ENCODE measurements around the gene CD47. TPM values are rescaled to one million over a fixed set of nuclear protein-coding genes. Genes with fewer than 3 reads are reported as not detected.

Gene CD47
- polyA plus RNA-seq (2012; rRNA removed) = 19.6 and 20.0 TPM in 2 replicates
- polyA plus RNA-seq (2012; cell fraction: cytosol; rRNA removed) = 27.8 and 35.8 TPM in 2 replicates
- 11.7 and 24.3 TPM in 2 replicates for polyA plus RNA-seq (2012; cell fraction: nucleus; rRNA removed)

GRCh38 chr3:108090701-108091497, at the start of gene CD47:
Gene CD47 (minus strand): TSS chr3:108091031. CDS start chr3:108090908, 123 bp downstream.
- Histone ChIP-seq H3K4me1 (ENCODE audit: control insufficient read depth in 1 of 2, insufficient read depth in 2 of 2, low read depth in 1 of 2, low read length in 1 of 2) (peaks cover 0 to 18% of the 10 kb centered on the region in 2 experiments; a peak in 2 of 4 replicates), H3K27me3 (ENCODE audit: insufficient read depth) (no peaks in the 10 kb centered on the region), H4K20me1 (ENCODE audit: insufficient read depth) (no peaks in the 10 kb centered on the region), H3K9ac (peak within 1 kb of the TSS; percentile 78), H3K9me2 (no peaks in the 10 kb centered on the region), H3K27ac (ENCODE audit: low read depth in 2 of 2, low read length in 1 of 2) (peak within 1 kb of the TSS; percentile 43 to 77), H3K9me3 (no peaks in the 10 kb centered on the region), H3K36me3 (replicated peaks in 1 of 2; ENCODE audit: control insufficient read depth in 1 of 2, insufficient read depth in 2 of 2, low read length in 1 of 2) (no peaks in the 10 kb centered on the region), H2AFZ (ENCODE audit: low read depth) (peak within 1 kb of the TSS; percentile 88), H3K4me2 (peak within 1 kb of the TSS; percentile 89), H3K79me2 (ENCODE audit: insufficient read depth) (peaks cover 44% of the 10 kb centered on the region), H3F3A (replicated peaks; ENCODE audit: insufficient read depth) (no peaks in the 10 kb centered on the region), H3K4me3 (ENCODE audit: low read depth in 2 of 2, low read length in 1 of 2) (peak within 1 kb of the TSS; percentile 75 to 91)
- ChIA-PET POLR2A (no interaction called here), CTCF (interaction anchor here (1.2 to 1.4 kb wide), 2 partner anchors 152 to 314 kb away, joined by 3 read pairs; no protein-coding TSS in a partner anchor)
- no peak for TF ChIP-seq USF1 (IDR thresholded peaks at IDR 0.05; ENCODE audit: borderline replicate concordance, low read depth)
- peak; percentile 74 for TF ChIP-seq NRF1 (IDR thresholded peaks at IDR 0.05; ENCODE audit: low read depth, low read length)
- TF ChIP-seq MAX (IDR thresholded peaks at IDR 0.05; ENCODE audit: low read depth) = peak; percentile 60; the same call in 1 of the 2 replicates
- no peak for TF ChIP-seq TAF1 (IDR thresholded peaks at IDR 0.05; ENCODE audit: borderline replicate concordance, low read depth, low read length)
- peak; percentile 13; the same call in 1 of the 2 replicates for TF ChIP-seq SIN3A (IDR thresholded peaks at IDR 0.05; ENCODE audit: borderline replicate concordance, low read depth, low read length)
- peak; percentile 65 for TF ChIP-seq MXI1 (IDR thresholded peaks at IDR 0.05; ENCODE audit: low read depth, low read length)
- TF ChIP-seq USF2 (IDR thresholded peaks at IDR 0.05; ENCODE audit: borderline replicate concordance, low read depth, low read length) = no peak
- no peak for TF ChIP-seq CHD2 (IDR thresholded peaks at IDR 0.05; ENCODE audit: low read length, partially characterized antibody)
- no peak for TF ChIP-seq MEF2A (IDR thresholded peaks at IDR 0.05; ENCODE audit: borderline replicate concordance, low read depth)
- TF ChIP-seq POLR2AphosphoS5 (IDR thresholded peaks at IDR 0.05; ENCODE audit: low read depth, low read length) = peak; percentile 65; the same call in 1 of the 2 replicates
- TF ChIP-seq CTCF (IDR thresholded peaks at IDR 0.05) = no peak
- WGBS (ENCODE audit: low lambda C conversion rate) = 16% methylated on average over 18 of the region's 106 CpGs
- peak; percentile 100 for DNase-seq

Measured in SK-N-SH (cell line).